K562 (cell line): ENCODE data around the gene SLC38A2. TPM values are rescaled to one million over a fixed set of nuclear protein-coding genes. Genes with fewer than 3 reads are reported as not detected.

Experiments used
- ATAC-seq: fragments of 200-7000 bp; cut with Tn5 transposase; 3 replicates; pipeline ENCODE4 v1.9.1; 2020; ENCODE audit warnings: moderate library complexity
- BruUV-seq: library from RNA; stranded (reverse); fragments of 400-500 nt; replicated peaks from 2 replicates; lab custom pipeline; 2021; lab: Mats Ljungman, UMichigan
- CTCF ChIA-PET: fragments of 300-600 bp; formaldehyde crosslinking; extraction: SDS; loops from one replicate; lab custom pipeline; 2021; ENCODE audit warnings: low intra/inter-chr PET ratio; lab: Yijun Ruan, JAX
- POLR2A ChIA-PET: fragments of 300-600, 350-650 bp; sonication (Branson Sonifier 250); formaldehyde crosslinking; extraction: SDS; loops from one replicate; lab custom pipeline; 2021; ENCODE audit warnings: antibody characterized with exemption, inconsistent platforms; lab: Yijun Ruan, JAX
- DNase-seq, 4 experiments: peaks; one replicate each; pipeline versions ENCODE4 v3.0.0 to v3.0.0-alpha.2; 2011 to 2018; ENCODE audit warnings: low spot score in 3 of 4, mixed read lengths in 3 of 4; ENCODE audit errors: extremely low read depth in 1 of 4
- FAIRE-seq: peaks from 2 replicates; lab custom pipeline; 2011; peaks lifted over from hg19 to GRCh38; lab: Jason Lieb, UNC
- H2AFZ ChIP-seq: 2 replicates; pipeline ENCODE4 v1.6.0; 2011; ENCODE audit warnings: low read depth, low read length, control low read depth, inconsistent platforms
- H3K27ac ChIP-seq: fragments of 200-600 bp; 3 replicates; pipeline ENCODE4 v1.8.0; 2011; ENCODE audit warnings: low read depth, mild to moderate bottlenecking, control low read depth, inconsistent platforms, low read length, moderate library complexity, mixed read lengths; ENCODE audit errors: extremely low read depth
- H3K27me3 ChIP-seq, 2 experiments: fragments of 300-600 bp in 1 of 2; 2 replicates in 1 of 2; 3 replicates in 1 of 2; pipeline versions ENCODE4 v1.6.0 to v1.8.0; 2011; ENCODE audit warnings: inconsistent platforms in 2 of 2, low read length in 2 of 2, mild to moderate bottlenecking in 1 of 2, mixed read lengths in 1 of 2, moderate library complexity in 1 of 2; ENCODE audit not compliant: control insufficient read depth in 2 of 2, insufficient read depth in 2 of 2
- H3K36me3 ChIP-seq: fragments of 300-600 bp; 3 replicates; pipeline ENCODE4 v1.8.0; 2011; ENCODE audit warnings: mild to moderate bottlenecking, low read length, inconsistent platforms; ENCODE audit not compliant: control insufficient read depth, insufficient read depth
- H3K4me1 ChIP-seq, 2 experiments: fragments of 200-600 bp in 1 of 2; replicated peaks in 1 of 2; 2 replicates in 1 of 2; 3 replicates in 1 of 2; pipeline versions ENCODE4 v1.5.1 to v1.8.0; 2011; ENCODE audit warnings: inconsistent platforms in 2 of 2, low read length in 2 of 2, mild to moderate bottlenecking in 1 of 2, mixed read lengths in 1 of 2, moderate library complexity in 1 of 2; ENCODE audit not compliant: control insufficient read depth in 2 of 2, insufficient read depth in 2 of 2
- H3K4me2 ChIP-seq: 2 replicates; pipeline ENCODE4 v1.6.1; 2011; ENCODE audit warnings: low read length, control low read depth, inconsistent platforms, mixed read lengths; ENCODE audit not compliant: insufficient read depth
- H3K4me3 ChIP-seq: fragments of 200-600 bp; sonication (generic), shearing (Covaris generic); 2 replicates; pipeline ENCODE4 v1.5.1; 2016; ENCODE audit warnings: control low read depth, inconsistent platforms
- H3K79me2 ChIP-seq: fragments of 200-600 bp; 3 replicates; pipeline ENCODE4 v1.8.0; 2011; ENCODE audit warnings: low read length, inconsistent platforms; ENCODE audit not compliant: control insufficient read depth, insufficient read depth
- H3K9ac ChIP-seq, 2 experiments: 2 replicates each; pipeline versions ENCODE4 v1.6.0 to v1.6.1; 2011; ENCODE audit warnings: low read depth in 2 of 2, low read length in 2 of 2, control low read depth in 1 of 2, inconsistent platforms in 1 of 2, mild to moderate bottlenecking in 1 of 2, mixed read lengths in 1 of 2; ENCODE audit not compliant: insufficient read depth in 1 of 2
- H3K9me1 ChIP-seq: one replicate; pipeline ENCODE4 v1.6.0; 2011; ENCODE audit warnings: inconsistent platforms, mild to moderate bottlenecking, low read length, moderate library complexity; ENCODE audit not compliant: control insufficient read depth, insufficient read depth
- H3K9me3 ChIP-seq: replicated peaks from 2 replicates; pipeline ENCODE4 v1.5.1; 2011; ENCODE audit warnings: low read depth, low read length, inconsistent platforms; ENCODE audit not compliant: control insufficient read depth, insufficient read depth
- H4K20me1 ChIP-seq: replicated peaks from 2 replicates; pipeline ENCODE4 v1.6.1; 2011; ENCODE audit warnings: low read length, inconsistent platforms, mixed read lengths; ENCODE audit not compliant: control insufficient read depth, insufficient read depth
- CBFA2T3 ChIP-seq: fragments of 450-650 bp; IDR thresholded peaks from 2 replicates; pipeline ENCODE4 v1.6.1; 2017
- CCNT2 ChIP-seq: IDR thresholded peaks from 2 replicates; pipeline ENCODE4 v1.6.1; 2011; ENCODE audit warnings: borderline replicate concordance, low read depth, mild to moderate bottlenecking, moderate library complexity, mixed read lengths, low read length; ENCODE audit not compliant: insufficient read length; ENCODE audit errors: extremely low read depth
- CHCHD3 ChIP-seq: fragments of 250-450 bp; sonication (Bioruptor Pico); IDR thresholded peaks from 2 replicates; pipeline ENCODE4 v2.1.2; 2022; ENCODE audit warnings: mild to moderate bottlenecking
- FOSL1 ChIP-seq: fragments of 200-800 bp; sonication (Bioruptor generic); conservative IDR thresholded peaks from 2 replicates; pipeline ENCODE4 v1.6.1; 2016; ENCODE audit warnings: missing genetic modification characterization, missing compliant biosample characterization
- HDAC6 ChIP-seq: IDR thresholded peaks from 2 replicates; pipeline ENCODE4 v1.6.1; 2012; ENCODE audit warnings: low read depth, mild to moderate bottlenecking, control low read depth, inconsistent platforms, low read length, moderate library complexity
- HIVEP1 ChIP-seq: fragments of 250-450 bp; sonication (Bioruptor Pico); IDR thresholded peaks from 2 replicates; pipeline ENCODE4 v1.4.0; 2020; ENCODE audit warnings: mild to moderate bottlenecking
- MAZ ChIP-seq, 2 experiments: fragments of 450-650 bp in 1 of 2; sonication (generic) in 1 of 2; formaldehyde crosslinking; IDR thresholded peaks in 1 of 2; conservative IDR thresholded peaks in 1 of 2; 2 replicates each; pipeline versions ENCODE4 v1.4.0 to v1.5.0; 2020; ENCODE audit warnings: mild to moderate bottlenecking in 1 of 2, missing genetic modification reagents in 1 of 2
- SMARCA5 ChIP-seq: fragments of 450-650 bp; IDR thresholded peaks from 2 replicates; pipeline ENCODE4 v1.6.1; 2016
- SPI1 ChIP-seq: IDR thresholded peaks from 2 replicates; pipeline ENCODE4 v1.6.1; 2011; ENCODE audit warnings: low read depth, low read length, control low read depth, borderline replicate concordance
- ZFP36 ChIP-seq: fragments of 150-350 bp; IDR thresholded peaks from 2 replicates; pipeline ENCODE4 v1.6.1; 2018; ENCODE audit warnings: low read length, low read depth; ENCODE audit not compliant: partially characterized antibody
- ZNF282 ChIP-seq: sonication (generic); formaldehyde crosslinking; IDR thresholded peaks from 2 replicates; pipeline ENCODE4 v1.8.1; 2023; ENCODE audit warnings: missing genetic modification reagents
- ZNF395 ChIP-seq: fragments of 200-800 bp; sonication (Bioruptor generic); IDR thresholded peaks from 2 replicates; pipeline ENCODE4 v1.6.1; 2017; ENCODE audit warnings: missing genetic modification characterization, missing compliant biosample characterization
- ZNF740 ChIP-seq, 3 experiments: fragments of 200-800 bp in 1 of 3; sonication (Bioruptor generic) in 1 of 3; sonication (generic) in 1 of 3; formaldehyde crosslinking in 1 of 3; IDR thresholded peaks; 2 replicates each; pipeline versions ENCODE4 v1.6.1 to v1.8.0; 2016 to 2022; ENCODE audit warnings: mild to moderate bottlenecking in 2 of 3, missing compliant biosample characterization in 2 of 3, missing genetic modification characterization in 2 of 3, missing genetic modification reagents in 1 of 3
- WGBS: fragments of 100-300 bp; shearing (Covaris generic); methylation state at CpG from one replicate; pipeline ENCODE4 v1.1.6; 2016; ENCODE audit warnings: low coverage, mixed read lengths; ENCODE audit not compliant: insufficient coverage; ENCODE audit errors: missing lambda C conversion rate; 5-methylcytosine and 5-hydroxymethylcytosine counted together
- in situ Hi-C: fragments of 300-500 bp; cut with MboI; formaldehyde crosslinking; loops from 4 replicates; pipeline ENCODE4 v1.15.0; 2018; ENCODE audit warnings: inconsistent platforms, mixed read lengths
- intact Hi-C: fragments of 100-400 bp; cut with micrococcal nuclease; formaldehyde crosslinking; loops from 2 replicates; pipeline ENCODE4 v1.14.2; 2022
- polyA plus RNA-seq, 8 experiments: library from polyadenylated mRNA; depleted of rRNA in 4 of 8; stranded (reverse) in 5 of 8; unstranded in 3 of 8; fragments of >200 nt; fragmentation: Nextera tagmentation in 2 of 8; fragmentation: Illumina TruSeq in 1 of 8; extraction: Ambion mirVana in 2 of 8; extraction: Trizol in 1 of 8; gene quantifications; 2 replicates each; pipeline versions ENCODE4 v1.2.1 to v1.2.3, GENCODE V29; 2011 to 2014; ENCODE audit warnings: inconsistent platforms in 1 of 8, missing spikeins in 1 of 8
- total RNA-seq, 7 experiments: library from RNA; depleted of rRNA in 6 of 7; stranded (reverse); fragments of >200 nt in 6 of 7; fragmentation: Illumina TruSeq in 2 of 7; extraction: Trizol in 2 of 7; gene quantifications; 2 replicates each; pipeline versions ENCODE4 v1.2.1 to v1.2.3, GENCODE V29; 2011 to 2021; ENCODE audit warnings: low replicate concordance in 1 of 7
- TF ChIP-seq, protein P1 (sequence below): fragments of 450-650 bp; formaldehyde crosslinking; IDR thresholded peaks from 2 replicates; pipeline ENCODE4 v1.4.0; 2020; ENCODE audit warnings: mild to moderate bottlenecking, moderate library complexity

Gene SLC38A2
- total and polyA plus RNA-seq, 9 of the 15 experiments (the other 6 are each of a cell fraction or from before 2014, with no cell fraction given): 98.7 to 292 (median 143) TPM

- TF ChIP-seq, protein P1, sequence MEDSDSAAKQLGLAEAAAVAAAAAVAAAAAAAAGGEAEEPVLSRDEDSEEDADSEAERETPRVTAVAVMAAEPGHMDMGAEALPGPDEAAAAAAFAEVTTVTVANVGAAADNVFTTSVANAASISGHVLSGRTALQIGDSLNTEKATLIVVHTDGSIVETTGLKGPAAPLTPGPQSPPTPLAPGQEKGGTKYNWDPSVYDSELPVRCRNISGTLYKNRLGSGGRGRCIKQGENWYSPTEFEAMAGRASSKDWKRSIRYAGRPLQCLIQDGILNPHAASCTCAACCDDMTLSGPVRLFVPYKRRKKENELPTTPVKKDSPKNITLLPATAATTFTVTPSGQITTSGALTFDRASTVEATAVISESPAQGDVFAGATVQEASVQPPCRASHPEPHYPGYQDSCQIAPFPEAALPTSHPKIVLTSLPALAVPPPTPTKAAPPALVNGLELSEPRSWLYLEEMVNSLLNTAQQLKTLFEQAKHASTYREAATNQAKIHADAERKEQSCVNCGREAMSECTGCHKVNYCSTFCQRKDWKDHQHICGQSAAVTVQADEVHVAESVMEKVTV (CRISPR knock-in tag): no peak
- TF ChIP-seq FOSL1 (tag): peak; percentile 49; the same call in 1 of the 2 replicates
- TF ChIP-seq CBFA2T3: peak; percentile 38
- TF ChIP-seq MAZ (CRISPR knock-in tag; conservative IDR thresholded peaks at IDR 0.05 in 1 of 2, IDR thresholded peaks at IDR 0.05 in 1 of 2): 0 out of 4 replicates have a peak, but pooled peaks of 1 of the 2 experiments have one; percentile 16
- TF ChIP-seq CCNT2: peak; percentile 15
- no peak for TF ChIP-seq HIVEP1 (CRISPR knock-in tag)
- no peak for TF ChIP-seq ZNF282 (CRISPR knock-in tag)
- TF ChIP-seq CHCHD3 (CRISPR knock-in tag): no peak
Measured at GRCh38 chr12:46406352-46407027, 33.9 kb upstream of the SLC38A2 start (continued).

GRCh38 chr12:46404733-46405132 is 32.2 kb upstream of the SLC38A2 start:
- Histone ChIP-seq H4K20me1 (no peaks in the 10 kb centered on the region), H3K4me2 (no peak overlapping the region), H3K4me1 (peaks cover 0 to 8% of the 10 kb centered on the region in 2 experiments; a peak in 3 of 5 replicates), H3K27ac (no peak overlapping the region), H3K36me3 (no peaks in the 10 kb centered on the region), H3K27me3 (no peaks in the 10 kb centered on the region), H2AFZ (no peak overlapping the region), H3K9me3 (no peaks in the 10 kb centered on the region), H3K4me3 (no peak overlapping the region), H3K9ac (no peak overlapping the region), H3K9me1 (no peaks in the 10 kb centered on the region), H3K79me2 (no peaks in the 10 kb centered on the region)
- FAIRE-seq (no peak), ATAC-seq (no peak), DNase-seq (no peak)
- in situ Hi-C loops: no loop called here
- no TSS peak for BruUV-seq
- intact Hi-C loops: no loop called here
- ChIA-PET CTCF (no interaction called here), POLR2A (interaction anchor here (1.2 kb wide), 1 partner anchor 13 kb away, joined by 4 read pairs; no protein-coding TSS in a partner anchor)
- WGBS: 38% methylated on average over 5 of the region's 5 CpGs
- TF ChIP-seq ZNF740 (CRISPR knock-in tag; IDR thresholded peaks at IDR 0.05) (no peak), ZNF740 (tag; IDR thresholded peaks at IDR 0.05) (no peak), ZNF395 (CRISPR knock-in tag) (no peak), SMARCA5 (no peak), HDAC6 (no peak), ZFP36 (no peak), SPI1 (no peak)
